Measurements from ENCODE around the gene GPR6.
A peak's percentile ranks its signal among the peaks of the same experiment; 100 is the strongest.

GPR6 gene

GRCh38 chr6:109945091-109945490 is 33.0 kb upstream of the GPR6 start:
- Histone ChIP-seq H3K79me2 (no peaks in the 10 kb centered on the region), H3K36me3 (ENCODE audit: control insufficient read depth, insufficient read depth, low read length) (no peaks in the 10 kb centered on the region), H3K9me3 (ENCODE audit: control insufficient read depth, low read length) (no peaks in the 10 kb centered on the region), H3K27me3 (ENCODE audit: control insufficient read depth, insufficient read depth, low read length) (no peaks in the 10 kb centered on the region), H3K9ac (no peak overlapping the region), H2AFZ (peak overlapping the region; percentile 33), H3K27ac (no peak overlapping the region), H3K4me1 (peaks cover 2% of the 10 kb centered on the region), H3K4me3 (ENCODE audit: low read depth, low read length) (no peak overlapping the region), H3K4me2 (ENCODE audit: low read length) (no peak overlapping the region)
- TF ChIP-seq, protein P1, sequence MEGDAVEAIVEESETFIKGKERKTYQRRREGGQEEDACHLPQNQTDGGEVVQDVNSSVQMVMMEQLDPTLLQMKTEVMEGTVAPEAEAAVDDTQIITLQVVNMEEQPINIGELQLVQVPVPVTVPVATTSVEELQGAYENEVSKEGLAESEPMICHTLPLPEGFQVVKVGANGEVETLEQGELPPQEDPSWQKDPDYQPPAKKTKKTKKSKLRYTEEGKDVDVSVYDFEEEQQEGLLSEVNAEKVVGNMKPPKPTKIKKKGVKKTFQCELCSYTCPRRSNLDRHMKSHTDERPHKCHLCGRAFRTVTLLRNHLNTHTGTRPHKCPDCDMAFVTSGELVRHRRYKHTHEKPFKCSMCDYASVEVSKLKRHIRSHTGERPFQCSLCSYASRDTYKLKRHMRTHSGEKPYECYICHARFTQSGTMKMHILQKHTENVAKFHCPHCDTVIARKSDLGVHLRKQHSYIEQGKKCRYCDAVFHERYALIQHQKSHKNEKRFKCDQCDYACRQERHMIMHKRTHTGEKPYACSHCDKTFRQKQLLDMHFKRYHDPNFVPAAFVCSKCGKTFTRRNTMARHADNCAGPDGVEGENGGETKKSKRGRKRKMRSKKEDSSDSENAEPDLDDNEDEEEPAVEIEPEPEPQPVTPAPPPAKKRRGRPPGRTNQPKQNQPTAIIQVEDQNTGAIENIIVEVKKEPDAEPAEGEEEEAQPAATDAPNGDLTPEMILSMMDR (IDR thresholded peaks at IDR 0.05) = no peak

DNA sequence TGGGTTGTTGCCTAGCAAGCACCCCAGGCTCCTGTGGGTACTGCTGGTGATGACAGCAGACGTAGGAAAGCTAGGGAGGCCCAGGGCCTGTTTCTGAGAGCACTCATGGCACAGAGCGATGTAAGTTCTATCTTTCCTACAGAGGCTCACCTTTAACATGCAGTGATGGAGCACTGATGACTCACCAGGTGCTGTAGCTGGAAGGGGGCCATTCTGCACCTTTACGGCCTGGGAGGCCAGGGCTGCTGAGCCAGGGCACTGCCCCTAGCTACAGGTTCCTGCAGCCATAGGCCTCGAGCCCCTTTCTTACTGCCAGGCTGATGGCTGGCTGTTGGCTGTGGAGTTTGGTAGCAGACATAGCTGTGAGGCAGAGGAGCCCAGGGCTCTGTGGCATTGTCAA is 31.1 kb upstream of the GPR6 start:
- Histone ChIP-seq H3K27me3 (ENCODE audit: control insufficient read depth, insufficient read depth, low read length) (no peaks in the 10 kb centered on the region), H3K27ac (no peak overlapping the region), H2AFZ (no peak overlapping the region), H3K36me3 (ENCODE audit: control insufficient read depth, insufficient read depth, low read length) (no peaks in the 10 kb centered on the region), H3K4me3 (ENCODE audit: low read depth, low read length) (no peak overlapping the region), H3K4me1 (peaks cover 2% of the 10 kb centered on the region), H3K9me3 (ENCODE audit: control insufficient read depth, low read length) (no peaks in the 10 kb centered on the region), H3K4me2 (ENCODE audit: low read length) (no peak overlapping the region), H3K79me2 (no peaks in the 10 kb centered on the region), H3K9ac (no peak overlapping the region)
- TF ChIP-seq, protein P1 (IDR thresholded peaks at IDR 0.05) = no peak

DNA sequence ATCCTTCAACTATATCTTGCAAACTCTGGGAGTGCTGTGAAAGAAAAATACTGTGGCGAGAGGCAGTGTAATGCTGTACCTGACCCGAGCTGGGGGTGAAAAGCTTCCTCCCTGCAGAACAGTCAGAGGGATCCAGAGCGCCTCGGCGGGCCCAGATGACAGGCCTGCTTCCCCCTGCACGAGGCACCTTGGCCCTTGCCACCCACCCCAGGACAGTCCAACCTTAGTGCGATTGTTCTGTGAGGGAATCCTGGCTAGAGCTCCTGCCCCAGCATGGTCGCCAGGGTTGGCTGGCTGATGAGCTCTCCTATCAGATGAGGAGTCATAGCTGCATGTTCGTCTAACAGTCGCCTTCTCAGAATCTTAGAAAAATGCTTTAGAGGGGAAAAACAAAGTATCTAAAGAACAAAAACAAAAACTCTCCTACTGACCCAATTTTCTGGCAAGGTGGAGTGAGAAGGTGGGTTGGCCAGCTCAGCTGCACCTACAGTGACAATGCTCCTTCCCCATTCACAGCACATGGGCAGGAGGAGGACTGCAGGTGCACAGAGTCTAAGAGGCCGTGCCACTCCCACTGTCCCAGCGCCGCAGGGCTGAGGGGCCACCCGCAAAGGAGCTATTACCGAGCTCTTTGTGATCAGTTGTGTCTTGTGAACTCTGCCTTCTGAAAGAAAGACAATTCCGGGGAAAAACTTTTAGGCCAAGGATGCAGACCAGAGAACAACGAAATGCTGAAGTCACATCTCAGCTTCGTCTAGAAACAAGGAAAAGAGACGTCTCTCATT is 28.6 kb upstream of the GPR6 start:
- Histone ChIP-seq H3K27me3 (ENCODE audit: control insufficient read depth, insufficient read depth, low read length) (no peaks in the 10 kb centered on the region), H3K79me2 (no peaks in the 10 kb centered on the region), H3K36me3 (ENCODE audit: control insufficient read depth, insufficient read depth, low read length) (no peaks in the 10 kb centered on the region), H2AFZ (no peak overlapping the region), H3K4me3 (ENCODE audit: low read depth, low read length) (no peak overlapping the region), H3K9me3 (ENCODE audit: control insufficient read depth, low read length) (no peaks in the 10 kb centered on the region), H3K27ac (no peak overlapping the region), H3K4me2 (ENCODE audit: low read length) (no peak overlapping the region), H3K9ac (no peak overlapping the region), H3K4me1 (peaks cover 2% of the 10 kb centered on the region)
- TF ChIP-seq, protein P1 (IDR thresholded peaks at IDR 0.05) = no peak

- H3K9ac ChIP-seq = no peak overlapping the region
- TF ChIP-seq, protein P1 (IDR thresholded peaks at IDR 0.05) = no peak
- no peaks in the 10 kb centered on the region for H3K36me3 ChIP-seq (ENCODE audit: control insufficient read depth, insufficient read depth, low read length)
These were observed 22.6 kb upstream of the GPR6 start for GRCh38 chr6:109955491-109955890.

GRCh38 chr6:109958626-109959025 is 19.5 kb upstream of the GPR6 start:
- H3K4me2 ChIP-seq (ENCODE audit: low read length) = no peak overlapping the region

More at GRCh38 chr6:109955491-109955890, 22.6 kb upstream of the GPR6 start:
- Histone ChIP-seq H2AFZ (no peak overlapping the region), H3K79me2 (no peaks in the 10 kb centered on the region), H3K27me3 (ENCODE audit: control insufficient read depth, insufficient read depth, low read length) (no peaks in the 10 kb centered on the region), H3K4me2 (ENCODE audit: low read length) (no peak overlapping the region), H3K27ac (no peak overlapping the region), H3K4me3 (ENCODE audit: low read depth, low read length) (no peak overlapping the region), H3K4me1 (no peaks in the 10 kb centered on the region), H3K9me3 (ENCODE audit: control insufficient read depth, low read length) (no peaks in the 10 kb centered on the region)

More at GRCh38 chr6:109958626-109959025, 19.5 kb upstream of the GPR6 start:
- Histone ChIP-seq H3K27me3 (ENCODE audit: control insufficient read depth, insufficient read depth, low read length) (no peaks in the 10 kb centered on the region), H3K9ac (no peak overlapping the region), H3K9me3 (ENCODE audit: control insufficient read depth, low read length) (no peaks in the 10 kb centered on the region), H3K79me2 (no peaks in the 10 kb centered on the region), H3K36me3 (ENCODE audit: control insufficient read depth, insufficient read depth, low read length) (no peaks in the 10 kb centered on the region), H3K4me1 (no peaks in the 10 kb centered on the region), H2AFZ (no peak overlapping the region), H3K27ac (no peak overlapping the region), H3K4me3 (ENCODE audit: low read depth, low read length) (no peak overlapping the region)
- TF ChIP-seq, protein P1 (IDR thresholded peaks at IDR 0.05) = no peak
